Measurements from ENCODE around the gene H1-8.

H1-8 gene

GRCh38 chr3:129563850-129564535 is 21.0 kb downstream of the H1-8 start:
- TF ChIP-seq ESRRG (CRISPR knock-in tag; IDR thresholded peaks at IDR 0.05) = no peak
- TF ChIP-seq, protein P1, sequence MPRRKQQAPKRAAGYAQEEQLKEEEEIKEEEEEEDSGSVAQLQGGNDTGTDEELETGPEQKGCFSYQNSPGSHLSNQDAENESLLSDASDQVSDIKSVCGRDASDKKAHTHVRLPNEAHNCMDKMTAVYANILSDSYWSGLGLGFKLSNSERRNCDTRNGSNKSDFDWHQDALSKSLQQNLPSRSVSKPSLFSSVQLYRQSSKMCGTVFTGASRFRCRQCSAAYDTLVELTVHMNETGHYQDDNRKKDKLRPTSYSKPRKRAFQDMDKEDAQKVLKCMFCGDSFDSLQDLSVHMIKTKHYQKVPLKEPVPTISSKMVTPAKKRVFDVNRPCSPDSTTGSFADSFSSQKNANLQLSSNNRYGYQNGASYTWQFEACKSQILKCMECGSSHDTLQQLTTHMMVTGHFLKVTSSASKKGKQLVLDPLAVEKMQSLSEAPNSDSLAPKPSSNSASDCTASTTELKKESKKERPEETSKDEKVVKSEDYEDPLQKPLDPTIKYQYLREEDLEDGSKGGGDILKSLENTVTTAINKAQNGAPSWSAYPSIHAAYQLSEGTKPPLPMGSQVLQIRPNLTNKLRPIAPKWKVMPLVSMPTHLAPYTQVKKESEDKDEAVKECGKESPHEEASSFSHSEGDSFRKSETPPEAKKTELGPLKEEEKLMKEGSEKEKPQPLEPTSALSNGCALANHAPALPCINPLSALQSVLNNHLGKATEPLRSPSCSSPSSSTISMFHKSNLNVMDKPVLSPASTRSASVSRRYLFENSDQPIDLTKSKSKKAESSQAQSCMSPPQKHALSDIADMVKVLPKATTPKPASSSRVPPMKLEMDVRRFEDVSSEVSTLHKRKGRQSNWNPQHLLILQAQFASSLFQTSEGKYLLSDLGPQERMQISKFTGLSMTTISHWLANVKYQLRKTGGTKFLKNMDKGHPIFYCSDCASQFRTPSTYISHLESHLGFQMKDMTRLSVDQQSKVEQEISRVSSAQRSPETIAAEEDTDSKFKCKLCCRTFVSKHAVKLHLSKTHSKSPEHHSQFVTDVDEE (CRISPR knock-in tag; IDR thresholded peaks at IDR 0.05) = no peak
- TF ChIP-seq ZNF70 (CRISPR knock-in tag; IDR thresholded peaks at IDR 0.05) = no peak
- TF ChIP-seq OSR1 (CRISPR knock-in tag; IDR thresholded peaks at IDR 0.05) = no peak
- TF ChIP-seq TCF4 (CRISPR knock-in tag; IDR thresholded peaks at IDR 0.05; ENCODE audit: borderline replicate concordance) = no peak
- no peak for TF ChIP-seq GLIS3 (CRISPR knock-in tag; IDR thresholded peaks at IDR 0.05)
- no peak for TF ChIP-seq ZC3H10 (CRISPR knock-in tag; IDR thresholded peaks at IDR 0.05)
- no peak for TF ChIP-seq ISL1 (CRISPR knock-in tag; IDR thresholded peaks at IDR 0.05)
- no peak for TF ChIP-seq ZNF8 (CRISPR knock-in tag; IDR thresholded peaks at IDR 0.05)
- TF ChIP-seq CREB5 (CRISPR knock-in tag; IDR thresholded peaks at IDR 0.05; ENCODE audit: low read depth) = no peak
- no peak for TF ChIP-seq ZNF565 (CRISPR knock-in tag; conservative IDR thresholded peaks at IDR 0.05; ENCODE audit: low read depth)
- no peak for TF ChIP-seq RARB (CRISPR knock-in tag; IDR thresholded peaks at IDR 0.05)
- TF ChIP-seq ARNTL (CRISPR knock-in tag; IDR thresholded peaks at IDR 0.05; ENCODE audit: borderline replicate concordance, low read depth) = no peak
- TF ChIP-seq, protein P2, sequence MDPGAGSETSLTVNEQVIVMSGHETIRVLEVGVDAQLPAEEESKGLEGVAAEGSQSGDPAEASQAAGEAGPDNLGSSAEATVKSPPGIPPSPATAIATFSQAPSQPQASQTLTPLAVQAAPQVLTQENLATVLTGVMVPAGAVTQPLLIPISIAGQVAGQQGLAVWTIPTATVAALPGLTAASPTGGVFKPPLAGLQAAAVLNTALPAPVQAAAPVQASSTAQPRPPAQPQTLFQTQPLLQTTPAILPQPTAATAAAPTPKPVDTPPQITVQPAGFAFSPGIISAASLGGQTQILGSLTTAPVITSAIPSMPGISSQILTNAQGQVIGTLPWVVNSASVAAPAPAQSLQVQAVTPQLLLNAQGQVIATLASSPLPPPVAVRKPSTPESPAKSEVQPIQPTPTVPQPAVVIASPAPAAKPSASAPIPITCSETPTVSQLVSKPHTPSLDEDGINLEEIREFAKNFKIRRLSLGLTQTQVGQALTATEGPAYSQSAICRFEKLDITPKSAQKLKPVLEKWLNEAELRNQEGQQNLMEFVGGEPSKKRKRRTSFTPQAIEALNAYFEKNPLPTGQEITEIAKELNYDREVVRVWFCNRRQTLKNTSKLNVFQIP (CRISPR knock-in tag; IDR thresholded peaks at IDR 0.05; ENCODE audit: borderline replicate concordance, low read depth) = no peak
- TF ChIP-seq, protein P3, sequence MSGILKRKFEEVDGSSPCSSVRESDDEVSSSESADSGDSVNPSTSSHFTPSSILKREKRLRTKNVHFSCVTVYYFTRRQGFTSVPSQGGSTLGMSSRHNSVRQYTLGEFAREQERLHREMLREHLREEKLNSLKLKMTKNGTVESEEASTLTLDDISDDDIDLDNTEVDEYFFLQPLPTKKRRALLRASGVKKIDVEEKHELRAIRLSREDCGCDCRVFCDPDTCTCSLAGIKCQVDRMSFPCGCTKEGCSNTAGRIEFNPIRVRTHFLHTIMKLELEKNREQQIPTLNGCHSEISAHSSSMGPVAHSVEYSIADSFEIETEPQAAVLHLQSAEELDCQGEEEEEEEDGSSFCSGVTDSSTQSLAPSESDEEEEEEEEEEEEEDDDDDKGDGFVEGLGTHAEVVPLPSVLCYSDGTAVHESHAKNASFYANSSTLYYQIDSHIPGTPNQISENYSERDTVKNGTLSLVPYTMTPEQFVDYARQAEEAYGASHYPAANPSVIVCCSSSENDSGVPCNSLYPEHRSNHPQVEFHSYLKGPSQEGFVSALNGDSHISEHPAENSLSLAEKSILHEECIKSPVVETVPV (CRISPR knock-in tag; IDR thresholded peaks at IDR 0.05) = no peak
- TF ChIP-seq ZFP3 (CRISPR knock-in tag; IDR thresholded peaks at IDR 0.05) = no peak
- no peak for TF ChIP-seq PATZ1 (CRISPR knock-in tag; IDR thresholded peaks at IDR 0.05; ENCODE audit: borderline replicate concordance)
- no peak for TF ChIP-seq BACH2 (CRISPR knock-in tag; IDR thresholded peaks at IDR 0.05; ENCODE audit: borderline replicate concordance)
- no peak for TF ChIP-seq ZFP30 (CRISPR knock-in tag; IDR thresholded peaks at IDR 0.05)
- TF ChIP-seq CSDC2 (CRISPR knock-in tag; IDR thresholded peaks at IDR 0.05) = no peak

DNA sequence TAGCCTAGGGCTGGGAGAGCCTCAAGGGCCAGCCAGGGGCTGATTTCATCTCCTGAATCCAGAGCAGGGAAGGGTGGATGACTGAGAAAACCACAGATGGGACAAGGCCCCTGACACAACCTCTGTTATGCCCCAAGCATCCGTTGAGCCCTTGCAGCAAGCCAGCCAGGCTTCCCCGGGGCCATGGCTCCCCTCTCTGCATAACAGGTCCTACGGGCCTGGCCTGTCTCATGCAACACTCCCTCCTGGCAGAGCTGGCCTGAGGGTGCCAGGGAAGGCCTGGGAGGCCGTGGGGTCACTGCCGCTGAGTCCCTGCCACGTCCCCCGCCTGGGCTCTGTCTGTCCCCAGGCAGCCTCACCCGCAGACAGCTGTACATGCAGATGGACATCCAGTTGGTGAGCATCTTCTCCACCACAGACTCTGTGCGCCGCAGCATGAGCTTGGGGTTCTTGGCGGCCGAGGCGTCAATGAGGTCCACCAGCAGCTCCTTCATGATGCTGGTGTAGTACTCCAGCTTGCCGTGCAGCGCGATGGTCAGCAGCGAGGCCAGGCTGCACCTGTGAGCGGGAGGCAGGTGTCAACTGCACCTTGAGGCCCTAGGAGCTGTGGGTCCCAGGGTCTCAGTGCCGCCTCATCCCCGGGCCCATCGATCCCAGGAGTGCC is 22.1 kb downstream of the H1-8 start:
- TF ChIP-seq SNAI2 (CRISPR knock-in tag; IDR thresholded peaks at IDR 0.05) = no peak
- TF ChIP-seq ZNF70 (CRISPR knock-in tag; IDR thresholded peaks at IDR 0.05) = no peak
- no peak for TF ChIP-seq ZC3H10 (CRISPR knock-in tag; IDR thresholded peaks at IDR 0.05)
- TF ChIP-seq RARB (CRISPR knock-in tag; IDR thresholded peaks at IDR 0.05) = no peak
- no peak for TF ChIP-seq ESRRG (CRISPR knock-in tag; IDR thresholded peaks at IDR 0.05)
- TF ChIP-seq ARNTL (CRISPR knock-in tag; IDR thresholded peaks at IDR 0.05; ENCODE audit: borderline replicate concordance, low read depth) = no peak
- no peak for TF ChIP-seq ZNF565 (CRISPR knock-in tag; conservative IDR thresholded peaks at IDR 0.05; ENCODE audit: low read depth)
- TF ChIP-seq ISL1 (CRISPR knock-in tag; IDR thresholded peaks at IDR 0.05) = no peak
- TF ChIP-seq PATZ1 (CRISPR knock-in tag; IDR thresholded peaks at IDR 0.05; ENCODE audit: borderline replicate concordance) = no peak
- TF ChIP-seq PPARA (CRISPR knock-in tag; IDR thresholded peaks at IDR 0.05; ENCODE audit: borderline replicate concordance) = no peak
- TF ChIP-seq CREB5 (CRISPR knock-in tag; IDR thresholded peaks at IDR 0.05; ENCODE audit: low read depth) = no peak
- TF ChIP-seq BACH2 (CRISPR knock-in tag; IDR thresholded peaks at IDR 0.05; ENCODE audit: borderline replicate concordance) = no peak
- no peak for ATAC-seq

More at GRCh38 chr3:129563850-129564535, 21.0 kb downstream of the H1-8 start:
- ATAC-seq = no peak
